GM12878 (cell line): Measurements from ENCODE around the gene RNF167. TPM values are rescaled to one million over a fixed set of nuclear protein-coding genes. Genes with fewer than 3 reads are reported as not detected.
A peak's percentile ranks its signal among the peaks of the same experiment; 100 is the strongest.

ENCODE experiments used
- ATAC-seq: fragments of 200-7000 bp; cut with Tn5 transposase; 3 replicates; pipeline ENCODE4 v1.9.1; 2020; ENCODE audit warnings: mild to moderate bottlenecking, moderate library complexity
- BruUV-seq: library from RNA; stranded (reverse); fragments of 400-500 nt; replicated peaks from 2 replicates; lab custom pipeline; 2021; lab: Mats Ljungman, UMichigan
- CTCF ChIA-PET: fragments of 300-600 bp; sonication (Branson Sonifier 250); formaldehyde crosslinking; extraction: SDS; loops from one replicate; lab custom pipeline; 2021; ENCODE audit warnings: inconsistent platforms; lab: Yijun Ruan, JAX
- POLR2A ChIA-PET: fragments of 350-600 bp; formaldehyde crosslinking; extraction: SDS; loops from one replicate; lab custom pipeline; 2021; ENCODE audit warnings: inconsistent platforms; lab: Charles Lee
- RAD21 ChIA-PET: fragments of 300-600 bp; sonication (Branson Sonifier 250); formaldehyde crosslinking; loops from one replicate; lab custom pipeline; 2023; ENCODE audit warnings: antibody characterized with exemption; ENCODE audit not compliant: unreplicated experiment; lab: Charles Lee
- SMC1A ChIA-PET: fragments of 300-600 bp; sonication (Branson Sonifier 250); formaldehyde crosslinking; loops from one replicate; lab custom pipeline; 2023; ENCODE audit not compliant: unreplicated experiment, uncharacterized antibody; lab: Charles Lee
- DNase-seq: peaks from one replicate; pipeline ENCODE4 v3.0.0-alpha.2; 2011; ENCODE audit warnings: low read depth, low spot score
- FAIRE-seq: peaks from 3 replicates; lab custom pipeline; 2011; peaks lifted over from hg19 to GRCh38; lab: Jason Lieb, UNC
- H2AFZ ChIP-seq: 2 replicates; pipeline ENCODE4 v1.6.0; 2011; ENCODE audit warnings: low read depth, low read length, control low read depth; ENCODE audit not compliant: control insufficient read depth
- H3K27ac ChIP-seq: 2 replicates; pipeline ENCODE4 v1.5.1; 2011; ENCODE audit warnings: control low read depth; ENCODE audit not compliant: control insufficient read depth, insufficient read depth
- H3K27me3 ChIP-seq, 2 experiments: replicated peaks in 1 of 2; 2 replicates each; pipeline versions ENCODE4 v1.6.0 to v1.6.1; 2011; ENCODE audit warnings: low read length in 1 of 2; ENCODE audit not compliant: control insufficient read depth in 2 of 2, insufficient read depth in 2 of 2
- H3K36me3 ChIP-seq, 2 experiments: 2 replicates each; pipeline ENCODE4 v1.5.1; 2011; ENCODE audit warnings: low read length in 1 of 2; ENCODE audit not compliant: control insufficient read depth in 2 of 2, insufficient read depth in 2 of 2
- H3K4me1 ChIP-seq: 2 replicates; pipeline ENCODE4 v1.6.1; 2011; ENCODE audit warnings: mild to moderate bottlenecking, low read length, moderate library complexity, mixed read lengths; ENCODE audit not compliant: control insufficient read depth, insufficient read depth
- H3K4me2 ChIP-seq: 2 replicates; pipeline ENCODE4 v1.6.0; 2011; ENCODE audit warnings: control low read depth; ENCODE audit not compliant: control insufficient read depth, insufficient read depth
- H3K4me3 ChIP-seq: fragments of 200-600 bp; sonication (generic); 2 replicates; pipeline ENCODE4 v1.5.1; 2016
- H3K79me2 ChIP-seq: 2 replicates; pipeline ENCODE4 v1.6.0; 2011; ENCODE audit warnings: low read length; ENCODE audit not compliant: control insufficient read depth, insufficient read depth
- H3K9ac ChIP-seq: 2 replicates; pipeline ENCODE4 v1.8.0; 2011; ENCODE audit warnings: low read length, control low read depth, mixed read lengths; ENCODE audit not compliant: control insufficient read depth, insufficient read depth
- H3K9me3 ChIP-seq: replicated peaks from 3 replicates; pipeline ENCODE4 v1.5.1; 2011; ENCODE audit warnings: mild to moderate bottlenecking, low read length; ENCODE audit not compliant: control insufficient read depth, insufficient read depth
- H4K20me1 ChIP-seq: 2 replicates; pipeline ENCODE4 v1.6.0; 2011; ENCODE audit not compliant: control insufficient read depth, insufficient read depth
- CHD2 ChIP-seq: IDR thresholded peaks from 2 replicates; pipeline ENCODE4 v1.6.1; 2011; ENCODE audit warnings: low read depth, low read length, improper control_type of control experiment, borderline replicate concordance
- CREB1 ChIP-seq: IDR thresholded peaks from 2 replicates; pipeline ENCODE4 v1.6.1; 2012; ENCODE audit warnings: low read depth, mild to moderate bottlenecking, inconsistent platforms
- HCFC1 ChIP-seq: fragments of 150-350 bp; IDR thresholded peaks from 2 replicates; pipeline ENCODE4 v1.6.1; 2014; ENCODE audit warnings: low read length
- NFYA ChIP-seq: IDR thresholded peaks from 2 replicates; pipeline ENCODE4 v1.6.1; 2011; ENCODE audit warnings: low read depth, mild to moderate bottlenecking, low read length, improper control_type of control experiment, borderline replicate concordance
- POLR2A ChIP-seq: IDR thresholded peaks from 2 replicates; pipeline ENCODE4 v1.6.1; 2011; ENCODE audit warnings: low read depth, mild to moderate bottlenecking, low read length
- POLR2AphosphoS2 ChIP-seq: IDR thresholded peaks from 2 replicates; pipeline ENCODE4 v1.6.1; 2011; ENCODE audit warnings: low read depth, mild to moderate bottlenecking, low read length, improper control_type of control experiment, moderate library complexity
- SIN3A ChIP-seq: IDR thresholded peaks from 2 replicates; pipeline ENCODE4 v1.6.1; 2012; ENCODE audit warnings: low read depth, low read length, improper control_type of control experiment
- SUPT20H ChIP-seq: IDR thresholded peaks from 2 replicates; pipeline ENCODE4 v1.6.1; 2011; ENCODE audit warnings: low read depth, mild to moderate bottlenecking, low read length, moderate library complexity, borderline replicate concordance; ENCODE audit not compliant: control insufficient read depth
- WGBS: methylation state at CpG from one replicate; pipeline ENCODE4 v1.1.6; 2016; ENCODE audit warnings: low lambda C conversion rate; ENCODE audit not compliant: insufficient replicate concordance, insufficient coverage; ENCODE audit errors: missing lambda C conversion rate; 5-methylcytosine and 5-hydroxymethylcytosine counted together
- in situ Hi-C: fragments of 300-500 bp; cut with MboI; formaldehyde crosslinking; loops from 9 replicates; pipeline ENCODE4 v1.14.3; 2018; ENCODE audit warnings: mixed read lengths
- intact Hi-C: fragments of 100-400 bp; cut with micrococcal nuclease; formaldehyde crosslinking; loops from one replicate; pipeline ENCODE4 v1.14.2; 2022; ENCODE audit not compliant: unreplicated experiment
- polyA plus RNA-seq, 11 experiments: library from polyadenylated mRNA; depleted of rRNA in 4 of 11; unstranded in 6 of 11; stranded (reverse) in 5 of 11; fragments of >200 nt; fragmentation: Nextera tagmentation in 4 of 11; fragmentation: Illumina TruSeq in 1 of 11; extraction: Ambion mirVana in 4 of 11; extraction: Trizol in 1 of 11; gene quantifications; 1 replicate in 1 of 11; 2 replicates in 10 of 11; pipeline versions ENCODE4 v1.2.1 to v1.2.3, GENCODE V29; 2011 to 2016; ENCODE audit warnings: inconsistent platforms in 2 of 11, missing spikeins in 2 of 11, low read depth in 1 of 11
- total RNA-seq, 4 experiments: library from RNA; depleted of rRNA in 3 of 4; stranded (reverse); fragments of >200 nt in 3 of 4; fragmentation: Illumina TruSeq in 1 of 4; extraction: Trizol in 1 of 4; gene quantifications; 2 replicates each; pipeline versions ENCODE4 v1.2.1 to v1.2.3, GENCODE V29; 2013 to 2021

RNF167 gene
- total and polyA plus RNA-seq, 10 of the 15 experiments (the other 5 are each of a cell fraction or from before 2014, with no cell fraction given): 33.6 to 147 (median 57.6) TPM

DNA sequence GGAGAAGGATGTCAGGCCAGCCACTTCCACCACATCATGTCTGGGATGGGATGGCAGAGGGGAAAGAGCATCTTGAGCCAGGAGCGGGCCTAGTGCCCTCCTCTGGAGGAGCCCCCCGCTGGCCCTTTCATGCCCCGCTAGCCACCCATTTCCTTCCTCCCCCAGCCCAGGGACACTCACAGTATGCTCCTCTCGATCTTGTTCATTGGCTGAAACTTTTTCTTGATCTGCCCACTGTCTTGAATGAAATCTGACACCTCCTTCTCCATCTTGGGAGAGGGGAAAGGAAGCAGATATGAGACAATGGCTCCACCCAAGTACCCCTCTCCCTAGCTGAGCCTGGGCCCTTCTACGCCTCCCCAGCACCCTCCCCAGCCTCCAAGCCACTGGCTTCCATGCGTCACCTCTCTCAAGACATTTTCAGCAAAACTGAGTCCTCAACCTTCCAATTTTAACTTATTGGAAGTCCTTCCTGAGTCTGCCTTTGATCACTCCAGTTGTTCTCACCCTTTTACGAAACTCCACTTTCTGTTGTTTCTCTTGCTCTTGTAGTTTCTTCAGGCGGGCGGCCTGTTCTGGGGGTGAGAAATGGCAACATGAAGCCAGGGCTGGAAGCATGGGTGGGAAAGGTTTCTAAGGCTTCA, 20.3 kb downstream of the RNF167 start (continued):
- TF ChIP-seq SUPT20H (no peak), CHD2 (no peak), NFYA (no peak), HCFC1 (no peak), CREB1 (no peak)

DNA sequence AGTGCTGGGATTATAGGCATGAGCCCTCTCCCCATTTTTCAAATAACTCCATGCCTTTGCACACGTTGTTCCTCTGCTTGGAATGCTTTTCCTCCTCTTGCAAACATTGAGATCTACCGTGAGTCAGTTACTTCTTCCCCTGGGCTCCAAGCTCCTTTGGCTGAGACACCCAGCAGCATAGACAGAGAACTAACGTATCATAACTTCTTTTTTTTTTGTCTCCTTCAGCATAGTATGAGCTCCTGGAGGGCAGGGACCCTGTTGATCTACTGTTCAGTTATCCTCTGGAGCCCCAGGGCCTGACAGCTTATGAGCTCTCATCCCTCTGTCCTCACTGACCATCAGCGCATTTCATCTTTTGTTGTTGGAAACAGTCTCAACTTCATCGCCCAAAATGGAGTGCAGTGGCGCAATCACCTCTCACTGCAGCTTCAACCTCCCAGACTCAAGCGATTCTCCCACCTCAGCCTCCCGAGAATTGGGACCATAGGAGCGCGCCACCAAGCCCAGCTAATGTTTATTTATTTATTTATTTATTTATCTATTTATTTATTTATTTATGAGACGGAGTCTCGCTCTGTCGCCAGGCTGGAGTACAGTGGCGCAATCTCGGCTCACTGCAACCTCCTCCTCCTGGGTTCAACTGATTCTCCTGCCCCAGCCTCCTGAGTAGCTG, 25.4 kb downstream of the RNF167 start:
- no TSS peak for BruUV-seq
- TF ChIP-seq SIN3A: no peak
- no peak for TF ChIP-seq POLR2A
- 0 out of 2 replicates have a peak, but pooled peaks have one; percentile 13 for TF ChIP-seq POLR2AphosphoS2
- ChIA-PET RAD21 (interaction anchor here (1.0 to 6.4 kb wide), 5 partner anchors 16 to 96 kb away, joined by 3 to 73 read pairs (median 28); partner anchors contain the start of genes CAMTA2, ENO3, PFN1 and RNF167), SMC1A (interaction anchor here (1.0 to 4.3 kb wide), 4 partner anchors 14 to 31 kb away, joined by 3 to 50 read pairs (median 31); partner anchors contain the start of genes ENO3, PFN1, RNF167 and SLC25A11), POLR2A (interaction anchor here (1.7 to 8.5 kb wide), 2 partner anchors 8 to 18 kb away, joined by 5 to 272 read pairs; partner anchors contain the start of genes ENO3, PFN1, RNF167 and SLC25A11), CTCF (interaction anchor here (0.8 to 3.6 kb wide), 8 partner anchors 9 to 60 kb away, joined by 3 to 28 read pairs (median 14); partner anchors contain the start of genes CAMTA2, ENO3, PFN1 and RNF167)
- Histone ChIP-seq H4K20me1 (no peaks in the 10 kb centered on the region), H3K9ac (no peak overlapping the region), H3K27ac (no peak overlapping the region), H2AFZ (no peak overlapping the region), H3K36me3 (peaks cover 3 to 6% of the 10 kb centered on the region in 2 experiments; a peak in 2 of 4 replicates), H3K4me2 (peak overlapping the region; percentile 78), H3K79me2 (peaks cover 29% of the 10 kb centered on the region), H3K27me3 (no peaks in the 10 kb centered on the region), H3K9me3 (no peaks in the 10 kb centered on the region), H3K4me1 (peaks cover 14% of the 10 kb centered on the region), H3K4me3 (no peak overlapping the region)
- DNase-seq (no peak), ATAC-seq (no peak), FAIRE-seq (no peak)
- WGBS: 94% methylated on average over 15 of the region's 15 CpGs
- intact Hi-C loops: loop anchor here (5.0 kb wide), 1 partner anchor 97 kb away; no protein-coding TSS in a partner anchor
- in situ Hi-C loops: no loop called here
